GM12874 (cell line): ENCODE data around the gene CDK14.

Experiments
- CTCF ChIP-seq: IDR thresholded peaks from 2 replicates; pipeline ENCODE4 v1.5.1; 2011; ENCODE audit warnings: low read depth, mild to moderate bottlenecking, control low read depth, low read length, moderate library complexity; ENCODE audit not compliant: insufficient read depth

Gene CDK14

GRCh38 chr7:91066627-91067026, 470.5 kb downstream of the CDK14 start:
- no peak for TF ChIP-seq CTCF

- TF ChIP-seq CTCF, result no peak
Observed at GRCh38 chr7:91067242-91067641, 471.1 kb downstream of the CDK14 start.

- TF ChIP-seq CTCF, result no peak
Observed at GRCh38 chr7:91068136-91068795, 472.1 kb downstream of the CDK14 start.

DNA sequence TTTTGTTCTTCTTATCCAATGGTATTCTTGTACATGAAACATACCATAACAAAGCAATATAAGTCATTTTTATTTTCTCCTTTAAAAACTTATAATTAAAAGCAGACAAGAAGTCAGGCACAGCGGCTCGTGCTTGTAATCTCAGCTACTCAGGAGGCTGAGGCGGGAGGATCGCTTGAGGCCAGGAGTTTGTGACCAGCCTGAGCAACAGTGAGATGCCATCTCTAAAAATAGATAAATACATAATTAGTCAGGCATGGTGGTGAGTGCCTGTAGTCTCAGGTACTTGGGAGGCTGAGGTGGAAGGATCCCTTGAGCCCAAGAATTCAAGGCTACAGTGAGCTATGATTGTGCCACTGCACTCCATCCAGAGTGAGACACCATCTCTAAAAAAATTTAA, 473.0 kb downstream of the CDK14 start:
- no peak for TF ChIP-seq CTCF

- no peak for TF ChIP-seq CTCF
Observed at GRCh38 chr7:91079487-91079886, 483.4 kb downstream of the CDK14 start.

DNA sequence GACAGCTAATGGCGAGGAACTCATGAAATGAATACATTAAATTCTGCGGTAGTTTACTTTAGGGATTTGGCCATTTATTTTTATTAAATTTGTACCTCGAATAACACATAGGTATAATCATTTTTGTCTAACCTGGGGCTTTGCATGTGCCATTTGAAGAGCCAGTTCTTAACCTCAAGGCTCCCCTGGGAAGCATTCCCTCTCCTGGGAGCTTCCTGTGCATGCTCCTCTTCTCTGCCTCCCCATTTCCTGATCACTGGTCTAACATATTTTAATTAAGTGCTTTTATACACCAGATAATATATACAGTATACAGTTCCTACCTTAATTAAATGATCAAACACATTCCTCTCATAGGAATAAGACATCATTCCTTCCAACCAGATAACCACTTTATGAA, 484.2 kb downstream of the CDK14 start:
- TF ChIP-seq CTCF, result no peak

DNA sequence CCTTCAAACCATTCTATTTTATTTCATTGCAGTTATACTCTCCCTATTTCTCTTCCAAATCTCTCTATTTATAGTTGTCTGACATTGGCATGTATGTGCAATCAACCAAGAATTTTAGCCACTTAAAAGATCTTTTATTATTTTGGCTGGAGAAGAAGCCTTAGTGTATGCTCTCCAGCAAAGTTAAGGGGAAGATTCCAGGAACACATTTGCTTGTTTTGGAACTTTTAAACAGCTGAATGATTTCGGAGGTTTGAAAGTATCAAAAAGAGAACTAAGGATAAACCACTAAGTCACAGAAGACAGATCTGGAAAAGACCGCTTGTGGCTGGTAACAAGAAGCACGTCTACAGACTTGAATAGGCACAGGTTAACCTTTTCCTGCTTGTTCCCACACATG, 485.9 kb downstream of the CDK14 start:
- no peak for TF ChIP-seq CTCF
